ENCODE results near the gene NADK. TPM values are rescaled to one million over a fixed set of nuclear protein-coding genes. Genes with fewer than 3 reads are reported as not detected.

NADK gene
- total and polyA plus RNA-seq, 2 of the 13 experiments (the other 11 are each of a cell fraction or from before 2014, with no cell fraction given), result 56.6 to 60.1 TPM

DNA sequence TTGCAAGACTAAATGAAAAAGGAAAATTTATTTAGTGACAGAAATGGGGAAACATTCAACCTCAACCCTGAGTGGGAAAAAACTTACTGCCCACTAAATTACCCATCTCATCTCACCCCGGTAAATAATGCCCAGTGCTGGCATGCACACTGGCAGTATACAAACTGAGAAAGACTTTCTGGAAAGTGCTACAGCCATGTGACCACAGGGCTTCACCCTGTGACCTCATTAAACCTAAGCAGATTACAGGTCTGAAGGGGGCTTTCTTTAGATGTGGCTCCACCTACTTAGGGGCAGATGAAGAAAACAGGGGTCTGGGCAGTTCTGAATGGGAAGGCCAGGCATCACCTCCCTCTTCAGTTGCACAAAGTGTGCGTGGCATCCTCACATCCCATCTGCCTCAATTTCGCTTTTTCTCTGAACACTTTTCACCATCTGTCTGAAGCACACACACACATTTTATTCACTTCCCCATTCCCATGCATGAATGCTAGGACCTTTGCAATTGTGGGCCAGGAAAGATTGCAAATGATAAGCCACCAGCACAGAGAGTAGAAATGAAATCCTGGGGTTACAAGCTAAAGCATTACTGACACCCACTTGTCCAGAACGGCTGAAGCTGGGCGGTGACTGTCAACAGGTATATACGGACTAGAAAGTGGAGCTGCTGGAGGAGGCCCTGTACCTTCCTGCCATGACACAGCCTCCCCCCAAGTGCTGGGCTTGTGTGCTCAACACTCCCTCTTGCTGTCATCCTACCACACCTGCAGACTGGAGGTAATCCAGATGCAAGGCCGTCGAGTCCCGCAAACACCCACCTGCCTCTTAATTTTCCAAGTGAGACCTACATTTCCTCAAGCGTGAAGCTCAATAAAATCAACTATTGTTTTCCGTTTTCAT is 2.7 kb downstream of the NADK start:
- 66% methylated on average over 11 of the region's 11 CpGs for WGBS (ENCODE audit: low lambda C conversion rate)
- Histone ChIP-seq H3K4me3 (replicated peaks in 1 of 3; ENCODE audit: insufficient read depth in 1 of 3, low read depth in 2 of 3, low read length in 3 of 3) (0 out of 6 replicates have a peak overlapping the region, but pooled peaks of 1 of the 3 experiments have one; percentile 23), H4K20me1 (ENCODE audit: insufficient read depth, low read length) (peaks cover 7% of the 10 kb centered on the region), H3K27me3 (ENCODE audit: control insufficient read depth in 1 of 2, insufficient read depth in 2 of 2, low read length in 2 of 2) (no peaks in the 10 kb centered on the region), H3K4me2 (ENCODE audit: low read depth, low read length) (peak overlapping the region; percentile 54), H3K27ac (ENCODE audit: extremely low read length, insufficient read depth, low read length) (no peak overlapping the region), H3K79me2 (ENCODE audit: insufficient read depth, low read length) (peaks cover 63% of the 10 kb centered on the region), H3K9ac (ENCODE audit: insufficient read depth, low read depth, low read length) (peak overlapping the region; percentile 17; the same call in 1 of the 2 replicates), H3K9me3 (ENCODE audit: low read length) (peaks cover 11% of the 10 kb centered on the region), H2AFZ (ENCODE audit: low read length) (no peak overlapping the region), H3K4me1 (ENCODE audit: insufficient read depth, low read length) (peaks cover 46% of the 10 kb centered on the region), H3K36me3 (replicated peaks in 1 of 2; ENCODE audit: control insufficient read depth in 1 of 2, insufficient read depth in 2 of 2, low read length in 2 of 2) (peaks cover 0 to 16% of the 10 kb centered on the region in 2 experiments; a peak in 4 of 5 replicates)
- POLR2A ChIA-PET, result interaction anchor here (0.7 kb wide), 1 partner anchor 9 kb away, joined by 4 read pairs; no protein-coding TSS in a partner anchor
- no TSS peak for BruUV-seq (replicated peaks)
- intact Hi-C loops (cut with micrococcal nuclease; ENCODE audit: unreplicated experiment), result loop anchor here (5.0 kb wide), 1 partner anchor 132 kb away; no protein-coding TSS in a partner anchor
- CTCF ChIA-PET (ENCODE audit: low intra/inter-chr PET ratio, low total read pairs), result no interaction called here
- FAIRE-seq (no peak), DNase-seq (ENCODE audit: low spot score) (no peak), ATAC-seq (no peak)
- in situ Hi-C loops (cut with HindIII; ENCODE audit: extremely low pct_ligation_motif_present, low pct_unique_long_range_greater_than_20kb), result no loop called here
- TF ChIP-seq, protein P1, sequence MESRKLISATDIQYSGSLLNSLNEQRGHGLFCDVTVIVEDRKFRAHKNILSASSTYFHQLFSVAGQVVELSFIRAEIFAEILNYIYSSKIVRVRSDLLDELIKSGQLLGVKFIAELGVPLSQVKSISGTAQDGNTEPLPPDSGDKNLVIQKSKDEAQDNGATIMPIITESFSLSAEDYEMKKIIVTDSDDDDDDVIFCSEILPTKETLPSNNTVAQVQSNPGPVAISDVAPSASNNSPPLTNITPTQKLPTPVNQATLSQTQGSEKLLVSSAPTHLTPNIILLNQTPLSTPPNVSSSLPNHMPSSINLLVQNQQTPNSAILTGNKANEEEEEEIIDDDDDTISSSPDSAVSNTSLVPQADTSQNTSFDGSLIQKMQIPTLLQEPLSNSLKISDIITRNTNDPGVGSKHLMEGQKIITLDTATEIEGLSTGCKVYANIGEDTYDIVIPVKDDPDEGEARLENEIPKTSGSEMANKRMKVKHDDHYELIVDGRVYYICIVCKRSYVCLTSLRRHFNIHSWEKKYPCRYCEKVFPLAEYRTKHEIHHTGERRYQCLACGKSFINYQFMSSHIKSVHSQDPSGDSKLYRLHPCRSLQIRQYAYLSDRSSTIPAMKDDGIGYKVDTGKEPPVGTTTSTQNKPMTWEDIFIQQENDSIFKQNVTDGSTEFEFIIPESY (CRISPR knock-in tag; IDR thresholded peaks at IDR 0.05), result 0 out of 2 replicates have a peak, but pooled peaks have one; percentile 11
- TF ChIP-seq CREB1 (IDR thresholded peaks at IDR 0.05) (no peak), CREB1 (CRISPR knock-in tag; IDR thresholded peaks at IDR 0.05) (0 out of 2 replicates have a peak, but pooled peaks have one; percentile 15), STAG1 (CRISPR knock-in tag; IDR thresholded peaks at IDR 0.05) (peak; percentile 9; the same call in 1 of the 2 replicates), ZNF678 (CRISPR knock-in tag; IDR thresholded peaks at IDR 0.05) (no peak)
- TF ChIP-seq, protein P2, sequence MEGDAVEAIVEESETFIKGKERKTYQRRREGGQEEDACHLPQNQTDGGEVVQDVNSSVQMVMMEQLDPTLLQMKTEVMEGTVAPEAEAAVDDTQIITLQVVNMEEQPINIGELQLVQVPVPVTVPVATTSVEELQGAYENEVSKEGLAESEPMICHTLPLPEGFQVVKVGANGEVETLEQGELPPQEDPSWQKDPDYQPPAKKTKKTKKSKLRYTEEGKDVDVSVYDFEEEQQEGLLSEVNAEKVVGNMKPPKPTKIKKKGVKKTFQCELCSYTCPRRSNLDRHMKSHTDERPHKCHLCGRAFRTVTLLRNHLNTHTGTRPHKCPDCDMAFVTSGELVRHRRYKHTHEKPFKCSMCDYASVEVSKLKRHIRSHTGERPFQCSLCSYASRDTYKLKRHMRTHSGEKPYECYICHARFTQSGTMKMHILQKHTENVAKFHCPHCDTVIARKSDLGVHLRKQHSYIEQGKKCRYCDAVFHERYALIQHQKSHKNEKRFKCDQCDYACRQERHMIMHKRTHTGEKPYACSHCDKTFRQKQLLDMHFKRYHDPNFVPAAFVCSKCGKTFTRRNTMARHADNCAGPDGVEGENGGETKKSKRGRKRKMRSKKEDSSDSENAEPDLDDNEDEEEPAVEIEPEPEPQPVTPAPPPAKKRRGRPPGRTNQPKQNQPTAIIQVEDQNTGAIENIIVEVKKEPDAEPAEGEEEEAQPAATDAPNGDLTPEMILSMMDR (CRISPR knock-in tag; IDR thresholded peaks at IDR 0.05), result peak; percentile 34

Measured in HepG2 (cell line).